GM18907 (cell line): Measurements from ENCODE around the gene GAK.
"Not testable (repeated sequence)": the region's sequence is repeated elsewhere in the genome, so short reads cannot be mapped to it uniquely, and the experiment has no call there.

Experiments
- ATAC-seq: cut with Tn5 transposase; IDR thresholded peaks from one replicate; pipeline ENCODE4 v1.9.1; 2021; ENCODE audit warnings: mild to moderate bottlenecking, moderate library complexity; ENCODE audit not compliant: unreplicated experiment

Gene GAK

GRCh38 chr4:931960-932712 lies at the start of gene GAK, which contains the start of gene TMEM175:
Gene GAK, minus strand, starts transcription at chr4:932316. Its CDS starts 129 bp downstream, at chr4:932187.
Gene TMEM175, plus strand, starts transcription at chr4:932460. Its CDS starts 15,280 bp downstream, at chr4:947740.
- ATAC-seq, result peak; percentile 83

- ATAC-seq, result no peak
Observed at GRCh38 chr4:978957-979701, 47.0 kb upstream of the GAK start.

- not testable (repeated sequence) for ATAC-seq
Observed at GRCh38 chr4:976016-976415, 43.9 kb upstream of the GAK start.

- ATAC-seq, result no peak
Observed at GRCh38 chr4:974668-975067, 42.6 kb upstream of the GAK start.

GRCh38 chr4:973431-974397 lies 41.6 kb upstream of the GAK start, which contains the start of gene DGKQ:
Gene DGKQ, minus strand, starts transcription at chr4:973569. Its CDS starts 87 bp downstream, at chr4:973482.
- peak; percentile 55 for ATAC-seq

GRCh38 chr4:972651-973424 lies 40.7 kb upstream of the GAK start:
- ATAC-seq, result peak; percentile 42

- ATAC-seq, result no peak
Observed at GRCh38 chr4:971666-972500, 39.8 kb upstream of the GAK start.

- no peak for ATAC-seq
Observed at GRCh38 chr4:970854-971520, 38.9 kb upstream of the GAK start.

- ATAC-seq, result no peak
Observed at GRCh38 chr4:970046-970745, 38.1 kb upstream of the GAK start.

- no peak for ATAC-seq
Observed at GRCh38 chr4:968621-969394, 36.7 kb upstream of the GAK start.

- no peak for ATAC-seq
Observed at GRCh38 chr4:968221-968620, 36.1 kb upstream of the GAK start.

- no peak for ATAC-seq
Observed at GRCh38 chr4:967113-968104, 35.3 kb upstream of the GAK start.

GRCh38 chr4:966266-967112 lies 34.4 kb upstream of the GAK start:
- no peak for ATAC-seq

- ATAC-seq, result no peak
Observed at GRCh38 chr4:965766-966134, 33.6 kb upstream of the GAK start.

- ATAC-seq, result no peak
Observed at GRCh38 chr4:965048-965765, 33.1 kb upstream of the GAK start.
